GM10266 (cell line): Measurements from ENCODE around the gene CENPX.

Experiments
- DNase-seq: peaks from one replicate; pipeline ENCODE4 v3.0.0; 2012; ENCODE audit errors: extremely low spot score
- CTCF ChIP-seq: IDR thresholded peaks from 2 replicates; pipeline ENCODE4 v1.5.1; 2012; ENCODE audit warnings: mild to moderate bottlenecking, low read depth; ENCODE audit not compliant: control insufficient read depth, insufficient read depth; ENCODE audit errors: missing control alignments

Gene CENPX

DNA sequence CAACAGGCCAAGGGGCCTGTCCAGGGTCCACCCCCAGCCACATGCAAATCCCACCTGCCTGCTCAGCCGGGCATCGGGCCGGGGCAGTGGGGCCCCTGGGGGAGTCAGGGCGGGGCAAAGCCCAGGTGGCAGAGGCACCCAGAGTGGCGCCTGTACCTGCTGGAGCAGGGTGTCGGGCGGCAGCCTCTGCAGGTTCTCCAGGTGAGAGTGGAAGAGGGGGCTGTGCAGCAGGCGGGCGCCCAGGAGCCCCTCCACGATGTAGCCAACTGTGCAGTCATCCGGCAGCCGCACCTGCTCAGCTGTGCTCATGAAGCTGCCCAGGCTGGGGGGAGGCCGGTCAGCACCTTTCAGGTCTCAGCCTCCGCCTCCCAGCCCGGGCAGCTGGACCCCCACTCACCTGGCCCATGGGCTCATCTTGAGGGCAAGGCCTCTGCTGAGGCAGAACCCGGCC is 26.9 kb upstream of the CENPX start:
- no peak for DNase-seq
- no peak for TF ChIP-seq CTCF

DNA sequence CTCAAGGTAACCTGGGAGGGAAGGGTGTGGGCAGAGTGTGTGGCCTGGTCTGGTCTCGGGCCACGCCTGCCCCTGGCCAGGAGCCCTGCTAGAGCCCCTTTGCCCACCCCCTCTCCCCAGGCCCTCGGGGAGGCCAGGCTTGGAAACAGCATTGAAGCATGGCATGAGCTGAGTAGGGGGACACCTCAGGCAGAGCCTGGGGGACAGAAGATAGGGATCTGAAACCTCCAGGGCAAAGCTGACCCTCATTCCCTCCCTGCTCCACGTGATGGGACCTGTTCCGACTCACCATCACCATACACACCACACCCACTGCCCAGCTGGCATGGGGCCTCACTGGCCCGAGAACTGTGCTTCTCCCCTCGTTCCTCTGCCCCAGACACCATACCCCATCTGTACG is 26.4 kb upstream of the CENPX start:
- no peak for TF ChIP-seq CTCF
- DNase-seq: no peak

DNA sequence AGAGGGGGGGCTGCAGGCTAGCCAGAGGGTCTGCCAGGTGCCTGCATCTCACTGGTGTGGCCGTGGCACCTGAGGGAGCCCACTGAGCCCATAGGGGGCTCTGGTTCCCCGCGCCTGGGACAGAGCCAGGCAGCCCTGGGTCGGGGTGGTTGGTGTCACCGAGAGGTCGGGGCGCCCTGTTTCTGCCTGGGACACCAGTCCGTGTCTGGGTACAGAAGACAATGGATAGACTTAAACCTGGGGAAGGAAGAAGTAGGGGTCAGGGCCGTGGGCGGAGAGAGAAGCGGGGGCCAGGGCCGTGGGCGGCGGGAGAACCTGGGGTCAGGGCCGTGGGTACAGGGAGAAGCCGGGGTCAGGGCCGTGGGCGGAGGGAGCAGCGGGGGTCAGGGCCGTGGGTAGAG is 25.9 kb upstream of the CENPX start:
- TF ChIP-seq CTCF: no peak
- no peak for DNase-seq

GRCh38 chr17:82047914-82048570 is 25.4 kb upstream of the CENPX start:
- no peak for TF ChIP-seq CTCF
- DNase-seq: no peak

DNA sequence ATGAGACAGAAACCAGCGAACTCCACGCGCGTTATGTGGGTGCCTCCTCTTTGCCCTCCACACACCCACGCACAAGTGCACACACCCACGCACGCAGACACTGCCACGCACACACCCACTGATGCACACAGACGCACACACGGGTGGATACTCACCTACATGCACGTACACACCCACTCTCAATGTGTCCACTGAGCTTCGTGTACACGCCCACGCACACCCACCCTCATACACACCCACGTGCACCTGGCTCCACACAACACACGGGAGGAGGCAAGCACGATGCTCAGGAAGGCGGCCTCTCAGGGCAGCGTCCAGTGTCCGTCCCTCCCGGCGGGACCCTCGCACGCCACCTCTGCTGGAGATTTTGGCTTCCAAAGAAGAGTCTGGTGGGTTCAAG is 24.7 kb upstream of the CENPX start:
- no peak for DNase-seq
- no peak for TF ChIP-seq CTCF

- no peak for TF ChIP-seq CTCF
- no peak for DNase-seq
Measured at GRCh38 chr17:82046903-82047302, 24.2 kb upstream of the CENPX start.

- TF ChIP-seq CTCF: no peak
- no peak for DNase-seq
Measured at GRCh38 chr17:82045936-82046484, 23.3 kb upstream of the CENPX start.
